ENCODE data around the gene ZNF544.
"Not testable (repeated sequence)": the region's sequence is repeated elsewhere in the genome, so short reads cannot be mapped to it uniquely, and the experiment has no call there.

Gene ZNF544

DNA sequence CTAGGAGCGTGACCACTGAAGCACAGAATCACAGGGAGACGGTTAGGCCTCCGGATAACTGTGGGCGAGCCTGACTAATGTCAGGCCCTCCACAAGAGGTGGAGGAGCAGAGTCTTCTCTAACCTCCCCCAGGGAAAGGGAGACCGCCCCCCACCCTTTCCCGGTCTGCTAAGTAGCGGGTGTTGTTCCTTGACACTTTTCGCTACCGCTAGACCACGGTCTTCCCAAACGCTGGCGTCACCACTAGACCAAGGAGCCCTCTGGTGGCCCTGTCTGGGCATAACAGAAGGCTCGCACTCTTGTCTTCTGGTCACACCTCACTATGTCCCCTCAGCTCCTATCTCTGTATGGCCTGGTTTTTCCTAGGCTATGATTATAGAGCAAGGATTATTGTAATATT lies 82.0 kb downstream of the ZNF544 start:
- not testable (repeated sequence) for H3K9me3 Mint-ChIP-seq, H3K4me3 Mint-ChIP-seq, H3K27ac Mint-ChIP-seq, H3K27me3 Mint-ChIP-seq
- Mint-ChIP-seq H3K4me1 (peaks cover 41% of the 10 kb centered on the region), H3K36me3 (peaks cover 56% of the 10 kb centered on the region)

- Mint-ChIP-seq H3K4me3 (no peak overlapping the region), H3K27me3 (no peaks in the 10 kb centered on the region), H3K36me3 (peaks cover 54% of the 10 kb centered on the region), H3K27ac (no peak overlapping the region), H3K9me3 (no peaks in the 10 kb centered on the region), H3K4me1 (peaks cover 35% of the 10 kb centered on the region)
These were observed 82.7 kb downstream of the ZNF544 start for GRCh38 chr19:58311345-58311865.

Data from activated naive CD4-positive, alpha-beta T cell treated with anti-CD3 and anti-CD28 coated beads, Interleukin-2, amount 50 U/mL, for 24 hours (primary cell).